AG09319 (cell line): ENCODE results near the gene NDE1.
A peak's percentile ranks its signal among the peaks of the same experiment; 100 is the strongest.

Source experiments
- DNase-seq: peaks from one replicate; pipeline ENCODE4 v3.0.0-alpha.2; 2010; ENCODE audit warnings: low read depth; ENCODE audit errors: extremely low read depth
- TF ChIP-seq, protein P1 (sequence below): IDR thresholded peaks from 2 replicates; pipeline ENCODE4 v1.5.1; 2011; ENCODE audit warnings: low read depth, mild to moderate bottlenecking, inconsistent platforms, low read length, moderate library complexity

Gene NDE1

DNA sequence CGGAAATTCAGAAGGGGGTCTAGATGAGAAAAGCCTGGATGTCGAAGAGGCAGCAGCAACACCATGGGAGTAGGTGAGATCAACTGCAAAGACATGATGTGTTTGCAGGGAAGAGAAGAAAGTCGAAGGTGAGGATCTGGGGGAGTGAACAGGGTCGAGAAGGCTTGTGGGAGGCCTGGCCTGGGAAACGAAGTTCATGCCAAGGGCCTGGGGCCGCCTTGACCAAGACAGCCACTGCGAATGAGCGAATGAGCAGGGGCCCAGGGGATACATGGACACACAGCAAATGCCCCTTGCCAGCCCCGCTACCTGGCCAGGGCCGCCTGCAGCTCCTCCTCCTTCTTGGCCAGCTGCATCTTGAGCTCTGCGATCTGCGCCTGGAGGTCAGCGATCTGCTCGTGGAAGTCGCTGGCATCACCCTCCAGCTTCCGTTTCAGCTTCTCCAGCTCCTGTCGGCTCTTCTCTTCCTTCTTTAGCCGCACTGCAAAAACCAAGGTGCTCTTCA lies 87.1 kb downstream of the NDE1 start:
- TF ChIP-seq, protein P1, sequence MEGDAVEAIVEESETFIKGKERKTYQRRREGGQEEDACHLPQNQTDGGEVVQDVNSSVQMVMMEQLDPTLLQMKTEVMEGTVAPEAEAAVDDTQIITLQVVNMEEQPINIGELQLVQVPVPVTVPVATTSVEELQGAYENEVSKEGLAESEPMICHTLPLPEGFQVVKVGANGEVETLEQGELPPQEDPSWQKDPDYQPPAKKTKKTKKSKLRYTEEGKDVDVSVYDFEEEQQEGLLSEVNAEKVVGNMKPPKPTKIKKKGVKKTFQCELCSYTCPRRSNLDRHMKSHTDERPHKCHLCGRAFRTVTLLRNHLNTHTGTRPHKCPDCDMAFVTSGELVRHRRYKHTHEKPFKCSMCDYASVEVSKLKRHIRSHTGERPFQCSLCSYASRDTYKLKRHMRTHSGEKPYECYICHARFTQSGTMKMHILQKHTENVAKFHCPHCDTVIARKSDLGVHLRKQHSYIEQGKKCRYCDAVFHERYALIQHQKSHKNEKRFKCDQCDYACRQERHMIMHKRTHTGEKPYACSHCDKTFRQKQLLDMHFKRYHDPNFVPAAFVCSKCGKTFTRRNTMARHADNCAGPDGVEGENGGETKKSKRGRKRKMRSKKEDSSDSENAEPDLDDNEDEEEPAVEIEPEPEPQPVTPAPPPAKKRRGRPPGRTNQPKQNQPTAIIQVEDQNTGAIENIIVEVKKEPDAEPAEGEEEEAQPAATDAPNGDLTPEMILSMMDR: no peak
- no peak for DNase-seq

GRCh38 chr16:15739464-15739863 lies 89.4 kb downstream of the NDE1 start:
- DNase-seq: no peak
- TF ChIP-seq, protein P1: no peak

- TF ChIP-seq, protein P1: no peak
- DNase-seq: peak; percentile 5
Observed at GRCh38 chr16:15739950-15740349, 89.9 kb downstream of the NDE1 start.

- TF ChIP-seq, protein P1: no peak
- DNase-seq: no peak
Observed at GRCh38 chr16:15741207-15741871, 91.3 kb downstream of the NDE1 start.

- TF ChIP-seq, protein P1: no peak
- no peak for DNase-seq
Observed at GRCh38 chr16:15742716-15743115, 92.7 kb downstream of the NDE1 start.

GRCh38 chr16:15743657-15744056 lies 93.6 kb downstream of the NDE1 start:
- no peak for DNase-seq
- TF ChIP-seq, protein P1: no peak

GRCh38 chr16:15746332-15746731 lies 96.3 kb downstream of the NDE1 start:
- no peak for DNase-seq
- TF ChIP-seq, protein P1: no peak
